K562 (cell line): ENCODE measurements around the gene PITPNM3. TPM values are rescaled to one million over a fixed set of nuclear protein-coding genes. Genes with fewer than 3 reads are reported as not detected.

ENCODE experiments used
- ATAC-seq: fragments of 200-7000 bp; cut with Tn5 transposase; 3 replicates; pipeline ENCODE4 v1.9.1; 2020; ENCODE audit warnings: moderate library complexity
- BruUV-seq: library from RNA; stranded (reverse); fragments of 400-500 nt; replicated peaks from 2 replicates; lab custom pipeline; 2021; lab: Mats Ljungman, UMichigan
- CTCF ChIA-PET: fragments of 300-600 bp; formaldehyde crosslinking; extraction: SDS; loops from one replicate; lab custom pipeline; 2021; ENCODE audit warnings: low intra/inter-chr PET ratio; lab: Yijun Ruan, JAX
- POLR2A ChIA-PET: fragments of 300-600, 350-650 bp; sonication (Branson Sonifier 250); formaldehyde crosslinking; extraction: SDS; loops from one replicate; lab custom pipeline; 2021; ENCODE audit warnings: antibody characterized with exemption, inconsistent platforms; lab: Yijun Ruan, JAX
- DNase-seq, 4 experiments: peaks; one replicate each; pipeline versions ENCODE4 v3.0.0 to v3.0.0-alpha.2; 2011 to 2018; ENCODE audit warnings: low spot score in 3 of 4, mixed read lengths in 3 of 4; ENCODE audit errors: extremely low read depth in 1 of 4
- FAIRE-seq: peaks from 2 replicates; lab custom pipeline; 2011; peaks lifted over from hg19 to GRCh38; lab: Jason Lieb, UNC
- H2AFZ ChIP-seq: 2 replicates; pipeline ENCODE4 v1.6.0; 2011; ENCODE audit warnings: low read depth, low read length, control low read depth, inconsistent platforms
- H3K27ac ChIP-seq: fragments of 200-600 bp; 3 replicates; pipeline ENCODE4 v1.8.0; 2011; ENCODE audit warnings: low read depth, mild to moderate bottlenecking, control low read depth, inconsistent platforms, low read length, moderate library complexity, mixed read lengths; ENCODE audit errors: extremely low read depth
- H3K27me3 ChIP-seq, 2 experiments: fragments of 300-600 bp in 1 of 2; 2 replicates in 1 of 2; 3 replicates in 1 of 2; pipeline versions ENCODE4 v1.6.0 to v1.8.0; 2011; ENCODE audit warnings: inconsistent platforms in 2 of 2, low read length in 2 of 2, mild to moderate bottlenecking in 1 of 2, mixed read lengths in 1 of 2, moderate library complexity in 1 of 2; ENCODE audit not compliant: control insufficient read depth in 2 of 2, insufficient read depth in 2 of 2
- H3K36me3 ChIP-seq: fragments of 300-600 bp; 3 replicates; pipeline ENCODE4 v1.8.0; 2011; ENCODE audit warnings: mild to moderate bottlenecking, low read length, inconsistent platforms; ENCODE audit not compliant: control insufficient read depth, insufficient read depth
- H3K4me1 ChIP-seq, 2 experiments: fragments of 200-600 bp in 1 of 2; replicated peaks in 1 of 2; 2 replicates in 1 of 2; 3 replicates in 1 of 2; pipeline versions ENCODE4 v1.5.1 to v1.8.0; 2011; ENCODE audit warnings: inconsistent platforms in 2 of 2, low read length in 2 of 2, mild to moderate bottlenecking in 1 of 2, mixed read lengths in 1 of 2, moderate library complexity in 1 of 2; ENCODE audit not compliant: control insufficient read depth in 2 of 2, insufficient read depth in 2 of 2
- H3K4me2 ChIP-seq: 2 replicates; pipeline ENCODE4 v1.6.1; 2011; ENCODE audit warnings: low read length, control low read depth, inconsistent platforms, mixed read lengths; ENCODE audit not compliant: insufficient read depth
- H3K4me3 ChIP-seq: fragments of 200-600 bp; sonication (generic), shearing (Covaris generic); 2 replicates; pipeline ENCODE4 v1.5.1; 2016; ENCODE audit warnings: control low read depth, inconsistent platforms
- H3K79me2 ChIP-seq: fragments of 200-600 bp; 3 replicates; pipeline ENCODE4 v1.8.0; 2011; ENCODE audit warnings: low read length, inconsistent platforms; ENCODE audit not compliant: control insufficient read depth, insufficient read depth
- H3K9ac ChIP-seq, 2 experiments: 2 replicates each; pipeline versions ENCODE4 v1.6.0 to v1.6.1; 2011; ENCODE audit warnings: low read depth in 2 of 2, low read length in 2 of 2, control low read depth in 1 of 2, inconsistent platforms in 1 of 2, mild to moderate bottlenecking in 1 of 2, mixed read lengths in 1 of 2; ENCODE audit not compliant: insufficient read depth in 1 of 2
- H3K9me1 ChIP-seq: one replicate; pipeline ENCODE4 v1.6.0; 2011; ENCODE audit warnings: inconsistent platforms, mild to moderate bottlenecking, low read length, moderate library complexity; ENCODE audit not compliant: control insufficient read depth, insufficient read depth
- H3K9me3 ChIP-seq: replicated peaks from 2 replicates; pipeline ENCODE4 v1.5.1; 2011; ENCODE audit warnings: low read depth, low read length, inconsistent platforms; ENCODE audit not compliant: control insufficient read depth, insufficient read depth
- H4K20me1 ChIP-seq: replicated peaks from 2 replicates; pipeline ENCODE4 v1.6.1; 2011; ENCODE audit warnings: low read length, inconsistent platforms, mixed read lengths; ENCODE audit not compliant: control insufficient read depth, insufficient read depth
- HCFC1 ChIP-seq: IDR thresholded peaks from 2 replicates; pipeline ENCODE4 v1.6.1; 2012; ENCODE audit warnings: low read depth, low read length, improper control_type of control experiment
- NRF1 ChIP-seq, 2 experiments: fragments of 450-650 bp; IDR thresholded peaks in 1 of 2; conservative IDR thresholded peaks in 1 of 2; 2 replicates each; pipeline ENCODE4 v1.6.1; 2014; ENCODE audit warnings: mild to moderate bottlenecking in 2 of 2
- SP1 ChIP-seq: sonication (generic); formaldehyde crosslinking; IDR thresholded peaks from 2 replicates; pipeline ENCODE4 v1.8.1; 2022; ENCODE audit warnings: mild to moderate bottlenecking, missing genetic modification reagents
- SREBF1 ChIP-seq: fragments of 150-350 bp; IDR thresholded peaks from 2 replicates; pipeline ENCODE4 v1.6.1; 2014; ENCODE audit warnings: antibody characterized with exemption, low read depth, low read length, borderline replicate concordance
- THAP7 ChIP-seq: fragments of 250-450 bp; sonication (Bioruptor Pico); IDR thresholded peaks from 2 replicates; pipeline ENCODE4 v1.5.0; 2021
- YY1 ChIP-seq, 3 experiments: IDR thresholded peaks; 2 replicates each; pipeline ENCODE4 v1.6.1; 2011; ENCODE audit warnings: low read length in 2 of 3, mild to moderate bottlenecking in 2 of 3, moderate library complexity in 2 of 3, borderline replicate concordance in 1 of 3, control low read depth in 1 of 3, low read depth in 1 of 3; ENCODE audit not compliant: insufficient read depth in 3 of 3, insufficient replicate concordance in 2 of 3, control insufficient read depth in 1 of 3, insufficient read length in 1 of 3; ENCODE audit errors: extremely low read depth in 1 of 3
- ZNF263 ChIP-seq: sonication (generic); formaldehyde crosslinking; IDR thresholded peaks from 2 replicates; pipeline ENCODE4 v1.8.0; 2022; ENCODE audit warnings: mild to moderate bottlenecking, missing genetic modification reagents, borderline replicate concordance
- ZNF780A ChIP-seq: fragments of 250-450 bp; sonication (Bioruptor Pico); IDR thresholded peaks from 2 replicates; pipeline ENCODE4 v1.5.0; 2021; ENCODE audit warnings: mild to moderate bottlenecking
- WGBS: fragments of 100-300 bp; shearing (Covaris generic); methylation state at CpG from one replicate; pipeline ENCODE4 v1.1.6; 2016; ENCODE audit warnings: low coverage, mixed read lengths; ENCODE audit not compliant: insufficient coverage; ENCODE audit errors: missing lambda C conversion rate; 5-methylcytosine and 5-hydroxymethylcytosine counted together
- in situ Hi-C: fragments of 300-500 bp; cut with MboI; formaldehyde crosslinking; loops from 4 replicates; pipeline ENCODE4 v1.15.0; 2018; ENCODE audit warnings: inconsistent platforms, mixed read lengths
- intact Hi-C: fragments of 100-400 bp; cut with micrococcal nuclease; formaldehyde crosslinking; loops from 2 replicates; pipeline ENCODE4 v1.14.2; 2022
- polyA plus RNA-seq, 8 experiments: library from polyadenylated mRNA; depleted of rRNA in 4 of 8; stranded (reverse) in 5 of 8; unstranded in 3 of 8; fragments of >200 nt; fragmentation: Nextera tagmentation in 2 of 8; fragmentation: Illumina TruSeq in 1 of 8; extraction: Ambion mirVana in 2 of 8; extraction: Trizol in 1 of 8; gene quantifications; 2 replicates each; pipeline versions ENCODE4 v1.2.1 to v1.2.3, GENCODE V29; 2011 to 2014; ENCODE audit warnings: inconsistent platforms in 1 of 8, missing spikeins in 1 of 8
- total RNA-seq, 7 experiments: library from RNA; depleted of rRNA in 6 of 7; stranded (reverse); fragments of >200 nt in 6 of 7; fragmentation: Illumina TruSeq in 2 of 7; extraction: Trizol in 2 of 7; gene quantifications; 2 replicates each; pipeline versions ENCODE4 v1.2.1 to v1.2.3, GENCODE V29; 2011 to 2021; ENCODE audit warnings: low replicate concordance in 1 of 7

The PITPNM3 gene
- total and polyA plus RNA-seq, 9 of the 15 experiments (the other 6 are each of a cell fraction or from before 2014, with no cell fraction given), result 0.14 to 0.38 (median 0.22) TPM; not detected in 2

GRCh38 chr17:6509921-6510320, 46.4 kb downstream of the PITPNM3 start (continued):
- TF ChIP-seq ZNF780A (CRISPR knock-in tag), result no peak
- TF ChIP-seq, all 486 proteins: peak for 0

GRCh38 chr17:6509031-6509771, 47.2 kb downstream of the PITPNM3 start:
- TF ChIP-seq ZNF263 (peak; percentile 89), HCFC1 (peak; percentile 55), SREBF1 (no peak), NRF1 (conservative IDR thresholded peaks at IDR 0.05 in 1 of 2, IDR thresholded peaks at IDR 0.05 in 1 of 2) (0 out of 4 replicates have a peak, but pooled peaks of 1 of the 2 experiments have one; percentile 27), THAP7 (peak; percentile 88), YY1 (IDR thresholded peaks at IDR 0.05; ENCODE audit: borderline replicate concordance in 1 of 3, control insufficient read depth in 1 of 3, extremely low read depth in 1 of 3, insufficient read depth in 3 of 3, insufficient read length in 1 of 3, insufficient replicate concordance in 2 of 3, low read depth in 1 of 3, low read length in 2 of 3) (peak; percentile 42 to 96 (median 85)), SP1 (CRISPR knock-in tag) (no peak)
- BruUV-seq, result no TSS peak
- ChIA-PET CTCF (no interaction called here), POLR2A (interaction anchor here (1.2 to 1.7 kb wide), 2 partner anchors 8 to 12 kb away, joined by 3 to 7 read pairs; no protein-coding TSS in a partner anchor)
- H3K9me1 ChIP-seq, result no peaks in the 10 kb centered on the region
- peaks cover 0 to 31% of the 10 kb centered on the region in 2 experiments; a peak in 3 of 5 replicates for H3K27me3 ChIP-seq
- H3K79me2 ChIP-seq, result no peaks in the 10 kb centered on the region
- ATAC-seq, result peak; percentile 87
- H2AFZ ChIP-seq, result no peak overlapping the region
- no peak for FAIRE-seq
- H3K36me3 ChIP-seq, result no peaks in the 10 kb centered on the region
- in situ Hi-C loops (no loop called here), intact Hi-C loops (no loop called here)
- H3K27ac ChIP-seq, result no peak overlapping the region
- peak; percentile 18 to 41 (median 34) for DNase-seq
- H3K9me3 ChIP-seq, result no peaks in the 10 kb centered on the region
- WGBS, result 6% methylated on average over 8 of the region's 11 CpGs
- H4K20me1 ChIP-seq, result no peaks in the 10 kb centered on the region
- H3K9ac ChIP-seq, result no peak overlapping the region
- no peak overlapping the region for H3K4me2 ChIP-seq
- H3K4me3 ChIP-seq, result no peak overlapping the region
- peaks cover 0 to 4% of the 10 kb centered on the region in 2 experiments; a peak in 3 of 5 replicates for H3K4me1 ChIP-seq
